AG04449 (cell line): ENCODE data around the gene SMIM10L1.

ENCODE experiments used
- CTCF ChIA-PET: fragments of 350-600 bp; formaldehyde crosslinking; extraction: SDS; loops from one replicate; lab custom pipeline; 2021; ENCODE audit warnings: antibody characterized with exemption; lab: Yijun Ruan, JAX
- POLR2A ChIA-PET: fragments of 400-600, 350-600 bp; formaldehyde crosslinking; extraction: SDS; loops from one replicate; lab custom pipeline; 2020; ENCODE audit warnings: antibody characterized with exemption, inconsistent platforms; lab: Yijun Ruan, JAX
- DNase-seq: peaks from one replicate; pipeline ENCODE4 v3.0.0-alpha.2; 2010; ENCODE audit warnings: low read depth, low spot score
- H3K4me3 ChIP-seq: 2 replicates; pipeline ENCODE4 v1.5.1; 2011; ENCODE audit warnings: low read depth, mild to moderate bottlenecking, control low read depth, low read length
- CTCF ChIP-seq: IDR thresholded peaks from one replicate; pipeline ENCODE4 v1.5.1; 2011; ENCODE audit warnings: mild to moderate bottlenecking, moderate library complexity, low read length, control low read depth, inconsistent platforms; ENCODE audit not compliant: insufficient read depth; ENCODE audit errors: missing control alignments

SMIM10L1 gene

GRCh38 chr12:11154400-11154925 is 16.5 kb upstream of the SMIM10L1 start:
- TF ChIP-seq CTCF, result no peak
- no peak overlapping the region for H3K4me3 ChIP-seq
- ChIA-PET CTCF (no interaction called here), POLR2A (no interaction called here)
- DNase-seq, result no peak

- CTCF ChIA-PET, result interaction anchor here (2.0 kb wide), 1 partner anchor 409 kb away, joined by 6 read pairs; no protein-coding TSS in a partner anchor
- POLR2A ChIA-PET, result interaction anchor here (2.8 kb wide), 1 partner anchor 12 kb away, joined by 13 read pairs; the partner anchor contains the start of gene SMIM10L1
- no peak for DNase-seq
- TF ChIP-seq CTCF, result no peak
- no peak overlapping the region for H3K4me3 ChIP-seq
Measured at GRCh38 chr12:11158885-11159444, 12.0 kb upstream of the SMIM10L1 start.

- no peak for TF ChIP-seq CTCF
- no peak overlapping the region for H3K4me3 ChIP-seq
- DNase-seq, result no peak
- CTCF ChIA-PET, result interaction anchor here (1.1 to 1.4 kb wide), 2 partner anchors 8 to 31 kb away, joined by 3 to 5 read pairs; partner anchors contain the start of gene SMIM10L1
- POLR2A ChIA-PET, result interaction anchor here (1.1 to 1.2 kb wide), 2 partner anchors 8 to 9 kb away, joined by 3 to 6 read pairs; partner anchors contain the start of gene SMIM10L1
Measured at GRCh38 chr12:11162502-11162901, 8.5 kb upstream of the SMIM10L1 start.

GRCh38 chr12:11164384-11164783 is 6.6 kb upstream of the SMIM10L1 start:
- H3K4me3 ChIP-seq, result no peak overlapping the region
- ChIA-PET POLR2A (no interaction called here), CTCF (interaction anchor here (1.4 kb wide), 1 partner anchor 35 kb away, joined by 4 read pairs; no protein-coding TSS in a partner anchor)
- DNase-seq, result no peak
- no peak for TF ChIP-seq CTCF

- ChIA-PET POLR2A (no interaction called here), CTCF (no interaction called here)
- H3K4me3 ChIP-seq, result no peak overlapping the region
- no peak for TF ChIP-seq CTCF
- DNase-seq, result no peak
Measured at GRCh38 chr12:11166300-11166699, 4.7 kb upstream of the SMIM10L1 start.

GRCh38 chr12:11170810-11171144 is 217 bp upstream of the SMIM10L1 start:
- DNase-seq, result no peak
- POLR2A ChIA-PET, result interaction anchor here (0.7 to 1.8 kb wide), 3 partner anchors 8 to 221 kb away, joined by 3 to 13 read pairs (median 3); no protein-coding TSS in a partner anchor
- CTCF ChIA-PET, result interaction anchor here (1.1 to 2.6 kb wide), 4 partner anchors 8 to 316 kb away, joined by 3 to 8 read pairs (median 6); no protein-coding TSS in a partner anchor
- no peak for TF ChIP-seq CTCF
- peak overlapping the region; percentile 90 for H3K4me3 ChIP-seq
